GM18868 (cell line): ENCODE measurements around the gene LMBR1.

Source experiments
- ATAC-seq: cut with Tn5 transposase; IDR thresholded peaks from one replicate; pipeline ENCODE4 v1.9.1; 2021; ENCODE audit warnings: mild to moderate bottlenecking, moderate library complexity; ENCODE audit not compliant: unreplicated experiment

The LMBR1 gene

DNA sequence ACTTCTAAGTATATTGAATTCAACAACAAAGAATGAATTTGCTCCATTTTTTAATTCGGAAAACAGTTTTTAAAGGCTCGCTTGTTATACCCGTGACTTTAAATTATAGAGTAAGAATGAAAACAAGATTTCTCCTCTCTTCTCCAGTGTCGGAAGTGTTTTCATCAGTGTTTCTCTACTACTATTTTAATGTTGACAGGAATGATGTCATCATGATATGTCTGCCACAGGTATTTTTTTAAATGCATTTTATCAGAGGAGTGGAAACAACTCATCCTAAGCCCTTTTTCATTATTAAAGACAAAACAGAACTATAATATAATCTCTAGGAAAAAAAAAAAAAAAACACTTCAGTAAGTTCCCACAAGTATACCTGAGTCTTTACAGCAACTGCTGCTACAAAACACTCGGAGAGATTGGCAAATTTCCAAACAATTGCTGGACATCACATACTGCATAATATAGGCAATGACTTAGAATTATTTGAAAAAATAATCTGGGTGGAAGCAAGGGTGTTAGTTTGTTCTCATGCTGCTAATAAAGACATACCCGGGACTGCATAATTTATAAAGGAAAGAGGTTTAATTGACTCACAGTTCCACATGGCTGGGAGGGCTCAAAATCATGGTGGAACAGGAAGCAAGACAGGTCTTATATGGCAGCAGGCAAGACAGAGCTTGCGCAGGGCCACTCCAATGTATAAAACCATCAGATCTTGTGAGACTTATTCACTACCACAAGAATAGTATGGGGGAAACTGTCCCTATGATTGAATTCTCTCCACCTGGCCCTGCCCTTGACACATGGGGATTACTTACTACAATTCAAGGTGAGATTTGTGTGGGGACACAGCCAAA is 257.2 kb downstream of the LMBR1 start:
- no peak for ATAC-seq

DNA sequence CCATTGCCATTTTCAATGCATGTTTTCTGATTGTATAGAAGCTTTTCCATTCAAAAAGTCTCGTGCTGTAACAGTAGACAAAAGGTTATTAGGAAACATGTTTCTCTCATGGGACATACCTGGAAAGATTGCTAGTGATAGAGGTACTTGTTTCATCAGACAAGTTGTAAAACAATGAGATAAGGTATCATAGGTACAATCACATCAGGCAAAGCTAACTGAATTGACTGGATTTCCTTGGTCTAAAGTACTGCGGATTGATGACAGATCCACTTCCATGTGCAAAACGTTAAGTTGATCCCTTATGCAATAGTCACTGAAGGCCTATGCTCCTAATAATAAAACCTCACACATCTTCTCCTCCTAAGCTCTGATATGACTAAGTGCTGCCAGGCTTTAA is 258.9 kb downstream of the LMBR1 start:
- no peak for ATAC-seq

DNA sequence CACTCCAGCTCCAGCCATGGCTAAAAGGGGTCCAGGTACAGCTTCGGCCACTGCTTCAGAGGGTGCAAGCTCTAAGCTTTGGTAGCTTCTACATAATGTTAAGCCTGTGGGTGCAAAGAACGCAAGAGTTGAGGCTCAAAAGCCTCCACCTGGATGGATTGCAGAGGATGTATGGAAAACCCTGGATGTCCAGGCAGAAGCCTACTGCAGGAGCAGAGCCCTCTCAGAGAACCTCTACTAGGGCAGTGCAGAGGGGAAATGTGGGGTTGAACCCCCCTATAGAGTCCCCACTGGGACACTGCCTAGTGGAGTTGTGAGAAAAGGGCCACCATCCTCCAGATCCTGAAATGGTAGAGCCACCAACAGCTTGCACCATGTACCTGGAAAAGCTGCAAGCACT is 263.1 kb downstream of the LMBR1 start:
- ATAC-seq, result no peak

DNA sequence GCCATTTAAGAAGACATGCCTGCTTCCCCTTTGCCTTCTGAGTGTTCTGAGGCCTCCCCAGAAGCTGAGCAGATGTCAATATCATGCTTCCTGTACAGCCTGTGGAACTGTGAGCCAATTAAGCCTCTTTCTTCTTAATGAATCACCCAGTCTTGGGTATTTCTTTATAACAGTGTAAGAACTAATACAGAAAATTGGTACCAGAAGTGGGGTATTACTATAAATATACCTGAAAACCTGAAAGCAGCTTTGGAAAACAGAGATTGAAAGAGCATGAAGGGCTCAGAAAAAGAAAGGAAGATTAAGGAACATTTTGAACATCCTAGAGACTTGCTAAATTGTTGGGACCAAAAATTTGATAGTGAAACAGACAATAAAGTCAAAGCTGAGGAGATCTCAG is 264.4 kb downstream of the LMBR1 start:
- no peak for ATAC-seq
